Liver (tissue), 9 donors: Measurements from ENCODE around the gene CEMIP. TPM values are rescaled to one million over a fixed set of nuclear protein-coding genes. Genes with fewer than 3 reads are reported as not detected.

Source experiments
- DNase-seq: peaks from one replicate; pipeline ENCODE4 v3.0.0-alpha.2; 2017; ENCODE audit warnings: low spot score
- H3K27ac ChIP-seq, 2 donors: one replicate each; pipeline ENCODE4 v1.7.0; 2013; ENCODE audit warnings: inconsistent platforms in 2 of 2, low read length in 2 of 2, control low read depth in 1 of 2, low read depth in 1 of 2, mild to moderate bottlenecking in 1 of 2
- H3K27me3 ChIP-seq, 4 donors: one replicate each; pipeline versions ENCODE4 v1.6.1 to v1.7.0; 2013; ENCODE audit warnings: low read length in 3 of 4, inconsistent platforms in 1 of 4, mild to moderate bottlenecking in 1 of 4, moderate library complexity in 1 of 4; ENCODE audit not compliant: control insufficient read depth in 4 of 4, insufficient read depth in 4 of 4
- H3K36me3 ChIP-seq, 4 donors: one replicate each; pipeline versions ENCODE4 v1.6.1 to v1.7.0; 2013; ENCODE audit warnings: low read length in 3 of 4, mild to moderate bottlenecking in 3 of 4, low read depth in 1 of 4, moderate library complexity in 1 of 4; ENCODE audit not compliant: control insufficient read depth in 4 of 4, insufficient read depth in 3 of 4
- H3K4me1 ChIP-seq, 4 donors: one replicate each; pipeline versions ENCODE4 v1.6.1 to v1.7.0; 2013; ENCODE audit warnings: low read length in 3 of 4, mild to moderate bottlenecking in 3 of 4, moderate library complexity in 1 of 4; ENCODE audit not compliant: control insufficient read depth in 4 of 4, insufficient read depth in 4 of 4
- H3K4me3 ChIP-seq, 3 donors: one replicate each; pipeline versions ENCODE4 v1.6.1 to v1.7.0; 2013; ENCODE audit warnings: low read length in 3 of 3, control low read depth in 1 of 3, low read depth in 1 of 3, mild to moderate bottlenecking in 1 of 3
- H3K9ac ChIP-seq, 2 donors: one replicate each; pipeline ENCODE4 v1.7.0; 2013; ENCODE audit warnings: low read length in 2 of 2, mild to moderate bottlenecking in 2 of 2, moderate library complexity in 2 of 2, control low read depth in 1 of 2, low read depth in 1 of 2
- H3K9me3 ChIP-seq, 4 donors: one replicate each; pipeline versions ENCODE4 v1.6.1 to v1.7.0; 2013; ENCODE audit warnings: low read length in 3 of 4; ENCODE audit not compliant: control insufficient read depth in 4 of 4
- EGR1 ChIP-seq, 2 donors: IDR thresholded peaks; 2 replicates each; pipeline ENCODE4 v1.6.1; 2016 to 2018; ENCODE audit warnings: antibody characterized with exemption in 2 of 2, low read depth in 2 of 2
- FOXA1 ChIP-seq: IDR thresholded peaks from 2 replicates; pipeline ENCODE4 v1.6.1; 2016; ENCODE audit warnings: antibody characterized with exemption
- FOXA2 ChIP-seq: IDR thresholded peaks from 2 replicates; pipeline ENCODE4 v1.6.1; 2016; ENCODE audit warnings: antibody characterized with exemption
- GABPA ChIP-seq, 2 donors: IDR thresholded peaks in 1 of 2; conservative IDR thresholded peaks in 1 of 2; 2 replicates each; pipeline ENCODE4 v1.6.1; 2016; ENCODE audit warnings: antibody characterized with exemption in 2 of 2, mild to moderate bottlenecking in 1 of 2, moderate library complexity in 1 of 2
- HNF4A ChIP-seq, 2 donors: conservative IDR thresholded peaks; 2 replicates each; pipeline ENCODE4 v1.6.1; 2016; ENCODE audit warnings: antibody characterized with exemption in 2 of 2, mild to moderate bottlenecking in 2 of 2
- HNF4G ChIP-seq: IDR thresholded peaks from 2 replicates; pipeline ENCODE4 v1.6.1; 2016; ENCODE audit warnings: antibody characterized with exemption
- JUND ChIP-seq, 2 donors: IDR thresholded peaks; 2 replicates each; pipeline ENCODE4 v1.6.1; 2016; ENCODE audit warnings: antibody characterized with exemption in 2 of 2
- NR2F2 ChIP-seq: IDR thresholded peaks from 2 replicates; pipeline ENCODE4 v1.6.1; 2016; ENCODE audit warnings: antibody characterized with exemption
- RAD21 ChIP-seq, 2 donors: IDR thresholded peaks; 2 replicates each; pipeline ENCODE4 v1.6.1; 2016; ENCODE audit warnings: antibody characterized with exemption in 2 of 2, mild to moderate bottlenecking in 2 of 2
- RXRA ChIP-seq, 2 donors: IDR thresholded peaks; 2 replicates each; pipeline ENCODE4 v1.6.1; 2017 to 2018; ENCODE audit warnings: antibody characterized with exemption in 2 of 2, mild to moderate bottlenecking in 1 of 2
- SP1 ChIP-seq: IDR thresholded peaks from 2 replicates; pipeline ENCODE4 v1.6.1; 2018; ENCODE audit warnings: antibody characterized with exemption, mild to moderate bottlenecking
- TAF1 ChIP-seq: conservative IDR thresholded peaks from 2 replicates; pipeline ENCODE4 v1.6.1; 2016; ENCODE audit warnings: antibody characterized with exemption, mild to moderate bottlenecking
- YY1 ChIP-seq: IDR thresholded peaks from 2 replicates; pipeline ENCODE4 v1.6.1; 2016; ENCODE audit warnings: antibody characterized with exemption, mild to moderate bottlenecking
- WGBS: extraction: QIAGEN DNeasy Blood & Tissue Kit; methylation state at CpG from one replicate; pipeline ENCODE4 v1.1.7; 2013; 5-methylcytosine and 5-hydroxymethylcytosine counted together
- polyA plus RNA-seq, 2 donors: library from polyadenylated mRNA; stranded (reverse) in 1 of 2; unstranded in 1 of 2; fragments of 200-250 nt in 1 of 2; fragments of >200 nt in 1 of 2; fragmentation: Nextera tagmentation in 1 of 2; extraction: Ambion mirVana in 1 of 2; gene quantifications; one replicate each; pipeline versions ENCODE4 v1.2.1 to v1.2.3, GENCODE V29; 2013 to 2015
- total RNA-seq, 2 donors: library from RNA; depleted of rRNA; stranded (reverse); fragments of >200 nt; gene quantifications; one replicate each; pipeline ENCODE4 v1.2.3, GENCODE V29; 2014
- TF ChIP-seq, protein P1 (sequence below): IDR thresholded peaks from 2 replicates; pipeline ENCODE4 v1.6.1; 2016; ENCODE audit warnings: antibody characterized with exemption
- TF ChIP-seq, protein P2 (sequence below): IDR thresholded peaks from 2 replicates; pipeline ENCODE4 v1.6.1; 2016; ENCODE audit warnings: antibody characterized with exemption, mild to moderate bottlenecking
- TF ChIP-seq, protein P3 (sequence below): IDR thresholded peaks from 2 replicates; pipeline ENCODE4 v1.6.1; 2016; ENCODE audit warnings: antibody characterized with exemption
- TF ChIP-seq, protein P4 (sequence below): IDR thresholded peaks from 2 replicates; pipeline ENCODE4 v1.6.1; 2016; ENCODE audit warnings: antibody characterized with exemption
- TF ChIP-seq, protein P5 (sequence below): fragments of 150-350 bp; IDR thresholded peaks from 2 replicates; pipeline ENCODE4 v1.5.1; 2017; ENCODE audit warnings: improper control_type of control experiment, low read depth, low read length; ENCODE audit not compliant: missing input control
- donor health status: healthy.
- donor health status: healthy.
- donor health status: healthy.
- donor health status: healthy.
- donor health status: healthy.

Gene CEMIP
- total and polyA plus RNA-seq, 4 donors: under 0.01 to 0.89 (median 0.21) TPM

DNA sequence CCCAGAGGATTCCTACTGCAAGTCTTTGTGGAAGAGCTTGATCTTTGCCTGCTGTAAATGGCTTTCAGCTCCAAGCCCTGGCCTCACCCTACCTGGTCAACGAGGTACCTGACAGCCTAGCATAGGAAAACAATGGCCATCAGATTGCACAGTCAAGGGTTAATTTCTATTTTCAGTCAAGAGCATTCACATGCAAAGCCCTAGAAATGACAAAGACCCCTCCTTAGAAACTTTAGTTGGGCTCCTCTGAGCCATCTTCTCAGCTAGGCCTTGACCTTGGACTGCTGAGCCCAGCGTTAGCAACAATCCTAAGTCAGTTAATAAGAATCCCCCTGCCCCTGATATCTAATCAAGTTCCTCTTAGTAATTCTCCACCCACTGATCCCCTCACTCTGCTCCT is 192.0 kb downstream of the CEMIP start:
- Histone ChIP-seq H3K36me3 (peaks cover 4 to 20% (median 11%) of the 10 kb centered on the region in 4 donors), H3K4me1 (no peaks in the 10 kb centered on the region), H3K27me3 (no peaks in the 10 kb centered on the region), H3K9me3 (no peaks in the 10 kb centered on the region), H3K27ac (no peak overlapping the region), H3K9ac (no peak overlapping the region), H3K4me3 (no peak overlapping the region)
- WGBS: 90% methylated on average over 2 of the region's 2 CpGs
- TF ChIP-seq, protein P1, sequence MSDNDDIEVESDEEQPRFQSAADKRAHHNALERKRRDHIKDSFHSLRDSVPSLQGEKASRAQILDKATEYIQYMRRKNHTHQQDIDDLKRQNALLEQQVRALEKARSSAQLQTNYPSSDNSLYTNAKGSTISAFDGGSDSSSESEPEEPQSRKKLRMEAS: no peak
- TF ChIP-seq TAF1 (no peak), GABPA (IDR thresholded peaks at IDR 0.05 in 1 of 2, conservative IDR thresholded peaks at IDR 0.05 in 1 of 2) (no peak), FOXA1 (no peak), JUND (IDR thresholded peaks at IDR 0.05) (no peak), YY1 (no peak), RAD21 (IDR thresholded peaks at IDR 0.05) (no peak), HNF4G (no peak), FOXA2 (no peak), NR2F2 (no peak), EGR1 (IDR thresholded peaks at IDR 0.05; ENCODE audit: low read depth in 2 of 2) (no peak), SP1 (no peak), HNF4A (conservative IDR thresholded peaks at IDR 0.05) (no peak), RXRA (IDR thresholded peaks at IDR 0.05) (no peak)
- TF ChIP-seq, protein P2, sequence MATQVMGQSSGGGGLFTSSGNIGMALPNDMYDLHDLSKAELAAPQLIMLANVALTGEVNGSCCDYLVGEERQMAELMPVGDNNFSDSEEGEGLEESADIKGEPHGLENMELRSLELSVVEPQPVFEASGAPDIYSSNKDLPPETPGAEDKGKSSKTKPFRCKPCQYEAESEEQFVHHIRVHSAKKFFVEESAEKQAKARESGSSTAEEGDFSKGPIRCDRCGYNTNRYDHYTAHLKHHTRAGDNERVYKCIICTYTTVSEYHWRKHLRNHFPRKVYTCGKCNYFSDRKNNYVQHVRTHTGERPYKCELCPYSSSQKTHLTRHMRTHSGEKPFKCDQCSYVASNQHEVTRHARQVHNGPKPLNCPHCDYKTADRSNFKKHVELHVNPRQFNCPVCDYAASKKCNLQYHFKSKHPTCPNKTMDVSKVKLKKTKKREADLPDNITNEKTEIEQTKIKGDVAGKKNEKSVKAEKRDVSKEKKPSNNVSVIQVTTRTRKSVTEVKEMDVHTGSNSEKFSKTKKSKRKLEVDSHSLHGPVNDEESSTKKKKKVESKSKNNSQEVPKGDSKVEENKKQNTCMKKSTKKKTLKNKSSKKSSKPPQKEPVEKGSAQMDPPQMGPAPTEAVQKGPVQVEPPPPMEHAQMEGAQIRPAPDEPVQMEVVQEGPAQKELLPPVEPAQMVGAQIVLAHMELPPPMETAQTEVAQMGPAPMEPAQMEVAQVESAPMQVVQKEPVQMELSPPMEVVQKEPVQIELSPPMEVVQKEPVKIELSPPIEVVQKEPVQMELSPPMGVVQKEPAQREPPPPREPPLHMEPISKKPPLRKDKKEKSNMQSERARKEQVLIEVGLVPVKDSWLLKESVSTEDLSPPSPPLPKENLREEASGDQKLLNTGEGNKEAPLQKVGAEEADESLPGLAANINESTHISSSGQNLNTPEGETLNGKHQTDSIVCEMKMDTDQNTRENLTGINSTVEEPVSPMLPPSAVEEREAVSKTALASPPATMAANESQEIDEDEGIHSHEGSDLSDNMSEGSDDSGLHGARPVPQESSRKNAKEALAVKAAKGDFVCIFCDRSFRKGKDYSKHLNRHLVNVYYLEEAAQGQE: no peak
- TF ChIP-seq, protein P3, sequence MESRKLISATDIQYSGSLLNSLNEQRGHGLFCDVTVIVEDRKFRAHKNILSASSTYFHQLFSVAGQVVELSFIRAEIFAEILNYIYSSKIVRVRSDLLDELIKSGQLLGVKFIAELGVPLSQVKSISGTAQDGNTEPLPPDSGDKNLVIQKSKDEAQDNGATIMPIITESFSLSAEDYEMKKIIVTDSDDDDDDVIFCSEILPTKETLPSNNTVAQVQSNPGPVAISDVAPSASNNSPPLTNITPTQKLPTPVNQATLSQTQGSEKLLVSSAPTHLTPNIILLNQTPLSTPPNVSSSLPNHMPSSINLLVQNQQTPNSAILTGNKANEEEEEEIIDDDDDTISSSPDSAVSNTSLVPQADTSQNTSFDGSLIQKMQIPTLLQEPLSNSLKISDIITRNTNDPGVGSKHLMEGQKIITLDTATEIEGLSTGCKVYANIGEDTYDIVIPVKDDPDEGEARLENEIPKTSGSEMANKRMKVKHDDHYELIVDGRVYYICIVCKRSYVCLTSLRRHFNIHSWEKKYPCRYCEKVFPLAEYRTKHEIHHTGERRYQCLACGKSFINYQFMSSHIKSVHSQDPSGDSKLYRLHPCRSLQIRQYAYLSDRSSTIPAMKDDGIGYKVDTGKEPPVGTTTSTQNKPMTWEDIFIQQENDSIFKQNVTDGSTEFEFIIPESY: no peak
- TF ChIP-seq, protein P4, sequence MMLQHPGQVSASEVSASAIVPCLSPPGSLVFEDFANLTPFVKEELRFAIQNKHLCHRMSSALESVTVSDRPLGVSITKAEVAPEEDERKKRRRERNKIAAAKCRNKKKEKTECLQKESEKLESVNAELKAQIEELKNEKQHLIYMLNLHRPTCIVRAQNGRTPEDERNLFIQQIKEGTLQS: no peak
- TF ChIP-seq, protein P5, sequence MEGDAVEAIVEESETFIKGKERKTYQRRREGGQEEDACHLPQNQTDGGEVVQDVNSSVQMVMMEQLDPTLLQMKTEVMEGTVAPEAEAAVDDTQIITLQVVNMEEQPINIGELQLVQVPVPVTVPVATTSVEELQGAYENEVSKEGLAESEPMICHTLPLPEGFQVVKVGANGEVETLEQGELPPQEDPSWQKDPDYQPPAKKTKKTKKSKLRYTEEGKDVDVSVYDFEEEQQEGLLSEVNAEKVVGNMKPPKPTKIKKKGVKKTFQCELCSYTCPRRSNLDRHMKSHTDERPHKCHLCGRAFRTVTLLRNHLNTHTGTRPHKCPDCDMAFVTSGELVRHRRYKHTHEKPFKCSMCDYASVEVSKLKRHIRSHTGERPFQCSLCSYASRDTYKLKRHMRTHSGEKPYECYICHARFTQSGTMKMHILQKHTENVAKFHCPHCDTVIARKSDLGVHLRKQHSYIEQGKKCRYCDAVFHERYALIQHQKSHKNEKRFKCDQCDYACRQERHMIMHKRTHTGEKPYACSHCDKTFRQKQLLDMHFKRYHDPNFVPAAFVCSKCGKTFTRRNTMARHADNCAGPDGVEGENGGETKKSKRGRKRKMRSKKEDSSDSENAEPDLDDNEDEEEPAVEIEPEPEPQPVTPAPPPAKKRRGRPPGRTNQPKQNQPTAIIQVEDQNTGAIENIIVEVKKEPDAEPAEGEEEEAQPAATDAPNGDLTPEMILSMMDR: no peak
- peak; percentile 6 for DNase-seq
